ENCODE data around the gene CSF3. TPM values are rescaled to one million over a fixed set of nuclear protein-coding genes. Genes with fewer than 3 reads are reported as not detected.

Gene CSF3
- total RNA-seq, 1 experiment from 2014 or later: not detected

DNA sequence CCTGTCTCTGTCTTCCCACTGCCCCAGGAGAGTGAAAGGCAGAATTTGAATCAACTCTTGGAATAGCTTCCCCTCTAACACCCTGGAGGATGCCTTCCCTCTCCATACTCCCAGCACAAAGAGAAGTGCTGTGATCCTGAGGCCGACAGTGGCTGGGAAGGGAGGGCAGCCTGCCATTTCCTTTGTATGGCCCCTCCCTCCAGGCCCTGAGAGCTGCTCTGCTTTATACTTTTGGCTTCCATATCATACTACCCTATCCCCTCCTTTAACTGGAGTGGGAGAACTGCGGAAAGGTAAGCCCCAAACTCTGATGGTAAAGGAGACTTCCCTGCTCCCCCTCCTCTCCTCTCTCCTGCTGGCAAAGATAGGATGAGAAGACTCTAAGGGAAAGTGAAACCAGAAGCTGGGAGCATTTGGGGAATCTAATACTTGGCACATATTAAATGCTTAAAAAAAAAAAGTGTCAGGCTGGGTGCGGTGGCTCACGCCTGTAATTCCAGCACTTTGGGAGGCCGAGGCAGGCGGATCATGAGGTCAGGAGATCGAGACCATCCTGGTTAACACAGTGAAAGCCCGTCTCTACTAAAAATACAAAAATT lies 43.0 kb downstream of the CSF3 start (continued):
- TF ChIP-seq CTCF (IDR thresholded peaks at IDR 0.05 in 2 of 3, conservative IDR thresholded peaks at IDR 0.05 in 1 of 3; ENCODE audit: borderline replicate concordance in 1 of 3, insufficient read depth in 1 of 3, low read depth in 2 of 3, low read length in 2 of 3): no peak
- TF ChIP-seq FOSL1 (IDR thresholded peaks at IDR 0.05; ENCODE audit: low read depth): no peak
- TF ChIP-seq EZH2 (IDR thresholded peaks at IDR 0.05): no peak
- no peak for TF ChIP-seq ATF3 (IDR thresholded peaks at IDR 0.05)
- no peak for TF ChIP-seq POLR2A (IDR thresholded peaks at IDR 0.05; ENCODE audit: borderline replicate concordance, extremely low read depth, insufficient read depth, insufficient read length)
- TF ChIP-seq CBX3 (IDR thresholded peaks at IDR 0.05; ENCODE audit: low read depth): no peak

GRCh38 chr17:40058865-40059264 lies 43.6 kb downstream of the CSF3 start:
- ChIA-PET RAD21 (ENCODE audit: low non-redundant PET in 1 of 2, low total read pairs in 2 of 2, uncharacterized antibody in 2 of 2, unreplicated experiment in 2 of 2) (no interaction called here), POLR2A (interaction anchor here (1.6 kb wide), 1 partner anchor 42 kb away, joined by 4 read pairs; the partner anchor contains the start of gene NR1D1), CTCF (interaction anchor here (1.3 to 1.6 kb wide), 2 partner anchors 17 to 23 kb away, joined by 4 to 7 read pairs; no protein-coding TSS in a partner anchor)
- TF ChIP-seq CTCF (IDR thresholded peaks at IDR 0.05 in 2 of 3, conservative IDR thresholded peaks at IDR 0.05 in 1 of 3; ENCODE audit: borderline replicate concordance in 1 of 3, insufficient read depth in 1 of 3, low read depth in 2 of 3, low read length in 2 of 3): no peak
- TF ChIP-seq, protein P1, sequence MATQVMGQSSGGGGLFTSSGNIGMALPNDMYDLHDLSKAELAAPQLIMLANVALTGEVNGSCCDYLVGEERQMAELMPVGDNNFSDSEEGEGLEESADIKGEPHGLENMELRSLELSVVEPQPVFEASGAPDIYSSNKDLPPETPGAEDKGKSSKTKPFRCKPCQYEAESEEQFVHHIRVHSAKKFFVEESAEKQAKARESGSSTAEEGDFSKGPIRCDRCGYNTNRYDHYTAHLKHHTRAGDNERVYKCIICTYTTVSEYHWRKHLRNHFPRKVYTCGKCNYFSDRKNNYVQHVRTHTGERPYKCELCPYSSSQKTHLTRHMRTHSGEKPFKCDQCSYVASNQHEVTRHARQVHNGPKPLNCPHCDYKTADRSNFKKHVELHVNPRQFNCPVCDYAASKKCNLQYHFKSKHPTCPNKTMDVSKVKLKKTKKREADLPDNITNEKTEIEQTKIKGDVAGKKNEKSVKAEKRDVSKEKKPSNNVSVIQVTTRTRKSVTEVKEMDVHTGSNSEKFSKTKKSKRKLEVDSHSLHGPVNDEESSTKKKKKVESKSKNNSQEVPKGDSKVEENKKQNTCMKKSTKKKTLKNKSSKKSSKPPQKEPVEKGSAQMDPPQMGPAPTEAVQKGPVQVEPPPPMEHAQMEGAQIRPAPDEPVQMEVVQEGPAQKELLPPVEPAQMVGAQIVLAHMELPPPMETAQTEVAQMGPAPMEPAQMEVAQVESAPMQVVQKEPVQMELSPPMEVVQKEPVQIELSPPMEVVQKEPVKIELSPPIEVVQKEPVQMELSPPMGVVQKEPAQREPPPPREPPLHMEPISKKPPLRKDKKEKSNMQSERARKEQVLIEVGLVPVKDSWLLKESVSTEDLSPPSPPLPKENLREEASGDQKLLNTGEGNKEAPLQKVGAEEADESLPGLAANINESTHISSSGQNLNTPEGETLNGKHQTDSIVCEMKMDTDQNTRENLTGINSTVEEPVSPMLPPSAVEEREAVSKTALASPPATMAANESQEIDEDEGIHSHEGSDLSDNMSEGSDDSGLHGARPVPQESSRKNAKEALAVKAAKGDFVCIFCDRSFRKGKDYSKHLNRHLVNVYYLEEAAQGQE (IDR thresholded peaks at IDR 0.05; ENCODE audit: low read depth): no peak
- Histone ChIP-seq H3K79me2 (ENCODE audit: insufficient read depth, low read length) (peaks cover 4% of the 10 kb centered on the region), H3K27me3 (ENCODE audit: insufficient read depth, low read length) (no peaks in the 10 kb centered on the region), H2AFZ (ENCODE audit: low read depth, low read length, poor library complexity, severe bottlenecking) (no peak overlapping the region), H4K20me1 (ENCODE audit: insufficient read depth) (no peaks in the 10 kb centered on the region), H3K4me3 (replicated peaks in 1 of 2; ENCODE audit: low read depth in 1 of 2, low read length in 2 of 2) (no peak overlapping the region), H3K9ac (ENCODE audit: low read length) (no peak overlapping the region), H3K36me3 (ENCODE audit: control insufficient read depth in 1 of 2, insufficient read depth in 2 of 2, low read length in 2 of 2) (no peaks in the 10 kb centered on the region), H3K4me1 (ENCODE audit: control insufficient read depth in 1 of 2, insufficient read depth in 2 of 2, low read length in 2 of 2) (peaks cover 9 to 19% of the 10 kb centered on the region in 2 experiments), H3K27ac (ENCODE audit: low read depth, low read length) (no peak overlapping the region), H3K4me2 (ENCODE audit: low read length) (no peak overlapping the region), H3K9me2 (ENCODE audit: insufficient read depth) (no peaks in the 10 kb centered on the region), H3K9me3 (ENCODE audit: control insufficient read depth in 1 of 2, insufficient read depth in 1 of 2, low read depth in 1 of 2, low read length in 2 of 2) (no peaks in the 10 kb centered on the region)
- DNase-seq (ENCODE audit: low read depth, low spot score) (no peak), ATAC-seq (no peak)
- BruUV-seq (replicated peaks): no TSS peak
- intact Hi-C loops (cut with micrococcal nuclease): no loop called here

Data from HCT116 (cell line).